ENCODE results near the gene ARHGAP24. TPM values are rescaled to one million over a fixed set of nuclear protein-coding genes. Genes with fewer than 3 reads are reported as not detected.

The ARHGAP24 gene
- polyA plus RNA-seq, 3 donors = 12.5 to 32.0 (median 18.8) TPM

- H3K27me3 Mint-ChIP-seq (ENCODE audit: low read depth in 3 of 3) = peaks cover 0 to 3% (median 0%) of the 10 kb centered on the region in 3 donors
- Histone ChIP-seq H3K36me3 (replicated peaks in 1 of 2; ENCODE audit: control insufficient read depth in 1 of 2, insufficient read depth in 2 of 2, low read length in 2 of 2) (no peaks in the 10 kb centered on the region), H3K4me2 (replicated peaks; ENCODE audit: extremely low read depth, low read length, poor library complexity, severe bottlenecking) (no peak overlapping the region), H3K4me1 (ENCODE audit: control insufficient read depth in 1 of 2, insufficient read depth in 2 of 2, low read length in 2 of 2) (peaks cover 31 to 50% of the 10 kb centered on the region in 2 donors), H3K4me3 (replicated peaks in 1 of 3; ENCODE audit: low read depth in 2 of 3, low read length in 3 of 3) (no peak overlapping the region), H4K20me1 (ENCODE audit: insufficient read depth, low read length) (no peaks in the 10 kb centered on the region), H2AFZ (ENCODE audit: insufficient read depth, low read depth, low read length, poor library complexity, severe bottlenecking) (no peak overlapping the region), H3K9me3 (replicated peaks in 1 of 2; ENCODE audit: control insufficient read depth in 1 of 2, insufficient read depth in 1 of 2, low read length in 2 of 2) (no peaks in the 10 kb centered on the region), H3K9ac (ENCODE audit: insufficient read depth, low read length, poor library complexity, severe bottlenecking) (no peak overlapping the region), H3K79me2 (ENCODE audit: insufficient read depth, low read length) (peaks cover 8% of the 10 kb centered on the region), H3K27ac (ENCODE audit: low read depth in 1 of 2, low read length in 2 of 2) (peak overlapping the region in 1 of 2 donors; percentile 71), H3K27me3 (ENCODE audit: control insufficient read depth in 2 of 2, insufficient read depth in 2 of 2, low read length in 2 of 2) (no peaks in the 10 kb centered on the region)
- intact Hi-C loops (cut with micrococcal nuclease) = loop anchor here (5.0 to 10.0 kb wide), 3 partner anchors 48 to 600 kb away; no protein-coding TSS in a partner anchor
- H3K4me1 Mint-ChIP-seq = peaks cover 50% of the 10 kb centered on the region
- no peak for TF ChIP-seq CTCF (IDR thresholded peaks at IDR 0.05)
- DNase-seq = no peak
- peaks cover 2 to 6% of the 10 kb centered on the region in 2 donors for H3K36me3 Mint-ChIP-seq
- no peaks in the 10 kb centered on the region for H3K9me3 Mint-ChIP-seq
- H3K27ac Mint-ChIP-seq = peak overlapping the region in 1 of 7 donors; percentile 68
- H3K4me3 Mint-ChIP-seq = no peak overlapping the region
- WGBS (ENCODE audit: insufficient coverage) = 100% methylated on average over 1 of the region's 6 CpGs
Observed at GRCh38 chr4:85744950-85745349, 270.0 kb downstream of the ARHGAP24 start.

- Histone ChIP-seq H3K79me2 (ENCODE audit: insufficient read depth, low read length) (peaks cover 8% of the 10 kb centered on the region), H3K9ac (ENCODE audit: insufficient read depth, low read length, poor library complexity, severe bottlenecking) (no peak overlapping the region), H3K36me3 (replicated peaks in 1 of 2; ENCODE audit: control insufficient read depth in 1 of 2, insufficient read depth in 2 of 2, low read length in 2 of 2) (no peaks in the 10 kb centered on the region), H3K4me1 (ENCODE audit: control insufficient read depth in 1 of 2, insufficient read depth in 2 of 2, low read length in 2 of 2) (peaks cover 29 to 40% of the 10 kb centered on the region in 2 donors), H3K27me3 (ENCODE audit: control insufficient read depth in 2 of 2, insufficient read depth in 2 of 2, low read length in 2 of 2) (no peaks in the 10 kb centered on the region), H2AFZ (ENCODE audit: insufficient read depth, low read depth, low read length, poor library complexity, severe bottlenecking) (no peak overlapping the region), H3K27ac (ENCODE audit: low read depth in 1 of 2, low read length in 2 of 2) (no peak overlapping the region), H3K4me2 (replicated peaks; ENCODE audit: extremely low read depth, low read length, poor library complexity, severe bottlenecking) (no peak overlapping the region), H3K4me3 (replicated peaks in 1 of 3; ENCODE audit: low read depth in 2 of 3, low read length in 3 of 3) (no peak overlapping the region), H3K9me3 (replicated peaks in 1 of 2; ENCODE audit: control insufficient read depth in 1 of 2, insufficient read depth in 1 of 2, low read length in 2 of 2) (no peaks in the 10 kb centered on the region), H4K20me1 (ENCODE audit: insufficient read depth, low read length) (no peaks in the 10 kb centered on the region)
- no peak for DNase-seq
- peaks cover 7 to 9% of the 10 kb centered on the region in 2 donors for H3K36me3 Mint-ChIP-seq
- H3K27me3 Mint-ChIP-seq (ENCODE audit: low read depth in 3 of 3) = peaks cover 0 to 3% (median 0%) of the 10 kb centered on the region in 3 donors
- no peaks in the 10 kb centered on the region for H3K9me3 Mint-ChIP-seq
- peak overlapping the region in 1 of 7 donors; percentile 48 for H3K27ac Mint-ChIP-seq
- no peak overlapping the region for H3K4me3 Mint-ChIP-seq
- intact Hi-C loops (cut with micrococcal nuclease) = loop anchor here (10.0 kb wide), 2 partner anchors 321 to 601 kb away; no protein-coding TSS in a partner anchor
- 100% methylated on average over 1 of the region's 3 CpGs for WGBS (ENCODE audit: insufficient coverage)
- TF ChIP-seq CTCF (IDR thresholded peaks at IDR 0.05) = no peak
- peaks cover 40% of the 10 kb centered on the region for H3K4me1 Mint-ChIP-seq
Observed at GRCh38 chr4:85745939-85746338, 271.0 kb downstream of the ARHGAP24 start.

Data from CD14-positive monocyte (primary cell).